GM23338 (cell line): ENCODE results near the gene POMP.
A peak's percentile ranks its signal among the peaks of the same experiment; 100 is the strongest.

ENCODE experiments used
- CREB1 ChIP-seq: fragments of 250-450 bp; sonication (Bioruptor Pico); IDR thresholded peaks from 2 replicates; pipeline ENCODE4 v1.5.0; 2020; ENCODE audit warnings: low read depth, mild to moderate bottlenecking, moderate library complexity
- ETS1 ChIP-seq: IDR thresholded peaks from 2 replicates; pipeline ENCODE4 v1.6.1; 2016; ENCODE audit warnings: antibody characterized with exemption
- EZH2 ChIP-seq: fragments of 200-600 bp; sonication (generic); IDR thresholded peaks from one replicate; pipeline ENCODE4 v1.8.0; 2017; ENCODE audit warnings: antibody characterized with exemption, mild to moderate bottlenecking, low read depth; ENCODE audit not compliant: unreplicated experiment
- EZH2phosphoT487 ChIP-seq: fragments of 200-600 bp; sonication (generic); IDR thresholded peaks from one replicate; pipeline ENCODE4 v1.8.1; 2018; ENCODE audit warnings: antibody characterized with exemption; ENCODE audit not compliant: unreplicated experiment
- JUNB ChIP-seq: IDR thresholded peaks from one replicate; pipeline ENCODE4 v1.6.1; 2016; ENCODE audit warnings: antibody characterized with exemption; ENCODE audit not compliant: unreplicated experiment
- NANOG ChIP-seq: IDR thresholded peaks from 2 replicates; pipeline ENCODE4 v1.6.1; 2016; ENCODE audit warnings: antibody characterized with exemption, borderline replicate concordance
- POLR2AphosphoS5 ChIP-seq: IDR thresholded peaks from 2 replicates; pipeline ENCODE4 v1.6.1; 2016; ENCODE audit warnings: antibody characterized with exemption, low read depth
- STAT1 ChIP-seq: IDR thresholded peaks from one replicate; pipeline ENCODE4 v1.6.1; 2016; ENCODE audit warnings: antibody characterized with exemption; ENCODE audit not compliant: unreplicated experiment
- ZNF331 ChIP-seq: fragments of 250-450 bp; sonication (Bioruptor Pico); IDR thresholded peaks from 2 replicates; pipeline ENCODE4 v1.5.0; 2020; ENCODE audit warnings: low read depth, mild to moderate bottlenecking, moderate library complexity
- TF ChIP-seq, protein P1 (sequence below), 2 experiments: fragments of 200-600 bp in 1 of 2; sonication (generic) in 1 of 2; conservative IDR thresholded peaks; 2 replicates each; pipeline versions ENCODE4 v1.5.1 to v1.6.1; 2016 to 2017; ENCODE audit warnings: antibody characterized with exemption in 2 of 2, low read depth in 2 of 2, mild to moderate bottlenecking in 2 of 2, moderate library complexity in 1 of 2
- TF ChIP-seq, protein P2 (sequence below): IDR thresholded peaks from one replicate; pipeline ENCODE4 v1.6.1; 2018; ENCODE audit warnings: antibody characterized with exemption; ENCODE audit not compliant: unreplicated experiment

DNA sequence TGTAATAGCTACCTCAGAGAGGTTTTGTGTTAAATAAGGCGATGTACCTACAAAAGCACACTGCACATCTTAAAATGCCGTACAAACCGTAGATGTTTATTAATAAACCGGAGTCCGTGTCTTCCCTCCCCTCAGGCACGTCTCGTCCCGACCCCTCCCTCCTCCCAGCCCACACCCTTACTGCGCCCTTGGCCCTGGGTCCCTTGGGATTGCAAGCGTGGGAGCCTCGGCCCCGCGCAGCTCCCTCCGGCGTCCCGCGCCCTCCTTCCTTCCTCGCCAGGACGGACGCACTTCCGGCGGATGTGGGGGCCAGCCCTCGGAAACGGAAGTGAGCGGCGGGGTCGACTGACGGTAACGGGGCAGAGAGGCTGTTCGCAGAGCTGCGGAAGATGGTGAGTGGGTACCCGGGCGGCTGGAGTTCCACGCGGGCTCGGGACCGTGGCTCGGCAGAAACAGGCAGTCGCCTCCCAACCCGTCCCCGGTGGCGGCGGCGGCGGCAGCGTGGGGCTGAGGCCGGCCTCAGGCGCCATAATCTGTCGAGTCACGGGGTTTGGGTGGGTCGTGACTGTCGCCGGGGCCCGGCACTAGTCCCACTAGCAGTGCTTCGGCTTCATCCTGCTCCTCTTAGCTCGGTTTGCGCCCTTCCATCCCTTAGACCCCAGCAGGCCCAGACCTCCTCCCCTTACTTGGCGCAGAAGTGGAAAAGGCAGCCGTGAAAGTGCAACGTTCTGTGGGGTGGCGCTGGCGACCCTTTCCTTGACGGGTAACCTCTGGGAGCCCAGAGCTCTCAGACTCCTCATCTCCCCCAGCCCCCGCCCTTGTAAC, at the start of gene POMP:
- TF ChIP-seq, protein P1, sequence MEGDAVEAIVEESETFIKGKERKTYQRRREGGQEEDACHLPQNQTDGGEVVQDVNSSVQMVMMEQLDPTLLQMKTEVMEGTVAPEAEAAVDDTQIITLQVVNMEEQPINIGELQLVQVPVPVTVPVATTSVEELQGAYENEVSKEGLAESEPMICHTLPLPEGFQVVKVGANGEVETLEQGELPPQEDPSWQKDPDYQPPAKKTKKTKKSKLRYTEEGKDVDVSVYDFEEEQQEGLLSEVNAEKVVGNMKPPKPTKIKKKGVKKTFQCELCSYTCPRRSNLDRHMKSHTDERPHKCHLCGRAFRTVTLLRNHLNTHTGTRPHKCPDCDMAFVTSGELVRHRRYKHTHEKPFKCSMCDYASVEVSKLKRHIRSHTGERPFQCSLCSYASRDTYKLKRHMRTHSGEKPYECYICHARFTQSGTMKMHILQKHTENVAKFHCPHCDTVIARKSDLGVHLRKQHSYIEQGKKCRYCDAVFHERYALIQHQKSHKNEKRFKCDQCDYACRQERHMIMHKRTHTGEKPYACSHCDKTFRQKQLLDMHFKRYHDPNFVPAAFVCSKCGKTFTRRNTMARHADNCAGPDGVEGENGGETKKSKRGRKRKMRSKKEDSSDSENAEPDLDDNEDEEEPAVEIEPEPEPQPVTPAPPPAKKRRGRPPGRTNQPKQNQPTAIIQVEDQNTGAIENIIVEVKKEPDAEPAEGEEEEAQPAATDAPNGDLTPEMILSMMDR (conservative IDR thresholded peaks at IDR 0.05; ENCODE audit: low read depth in 2 of 2): no peak
- TF ChIP-seq, protein P2, sequence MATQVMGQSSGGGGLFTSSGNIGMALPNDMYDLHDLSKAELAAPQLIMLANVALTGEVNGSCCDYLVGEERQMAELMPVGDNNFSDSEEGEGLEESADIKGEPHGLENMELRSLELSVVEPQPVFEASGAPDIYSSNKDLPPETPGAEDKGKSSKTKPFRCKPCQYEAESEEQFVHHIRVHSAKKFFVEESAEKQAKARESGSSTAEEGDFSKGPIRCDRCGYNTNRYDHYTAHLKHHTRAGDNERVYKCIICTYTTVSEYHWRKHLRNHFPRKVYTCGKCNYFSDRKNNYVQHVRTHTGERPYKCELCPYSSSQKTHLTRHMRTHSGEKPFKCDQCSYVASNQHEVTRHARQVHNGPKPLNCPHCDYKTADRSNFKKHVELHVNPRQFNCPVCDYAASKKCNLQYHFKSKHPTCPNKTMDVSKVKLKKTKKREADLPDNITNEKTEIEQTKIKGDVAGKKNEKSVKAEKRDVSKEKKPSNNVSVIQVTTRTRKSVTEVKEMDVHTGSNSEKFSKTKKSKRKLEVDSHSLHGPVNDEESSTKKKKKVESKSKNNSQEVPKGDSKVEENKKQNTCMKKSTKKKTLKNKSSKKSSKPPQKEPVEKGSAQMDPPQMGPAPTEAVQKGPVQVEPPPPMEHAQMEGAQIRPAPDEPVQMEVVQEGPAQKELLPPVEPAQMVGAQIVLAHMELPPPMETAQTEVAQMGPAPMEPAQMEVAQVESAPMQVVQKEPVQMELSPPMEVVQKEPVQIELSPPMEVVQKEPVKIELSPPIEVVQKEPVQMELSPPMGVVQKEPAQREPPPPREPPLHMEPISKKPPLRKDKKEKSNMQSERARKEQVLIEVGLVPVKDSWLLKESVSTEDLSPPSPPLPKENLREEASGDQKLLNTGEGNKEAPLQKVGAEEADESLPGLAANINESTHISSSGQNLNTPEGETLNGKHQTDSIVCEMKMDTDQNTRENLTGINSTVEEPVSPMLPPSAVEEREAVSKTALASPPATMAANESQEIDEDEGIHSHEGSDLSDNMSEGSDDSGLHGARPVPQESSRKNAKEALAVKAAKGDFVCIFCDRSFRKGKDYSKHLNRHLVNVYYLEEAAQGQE: no peak
- no peak for TF ChIP-seq EZH2
- TF ChIP-seq EZH2phosphoT487: no peak
- TF ChIP-seq ETS1: peak; percentile 92
- TF ChIP-seq POLR2AphosphoS5: peak; percentile 99
- TF ChIP-seq JUNB: no peak
- peak; percentile 71 for TF ChIP-seq CREB1 (CRISPR knock-in tag)
- TF ChIP-seq ZNF331 (CRISPR knock-in tag): no peak
- no peak for TF ChIP-seq STAT1
- TF ChIP-seq NANOG: no peak
